HG03103 (cell line): ENCODE data around the gene SLC25A19.
"Not testable (repeated sequence)": the region's sequence is repeated elsewhere in the genome, so short reads cannot be mapped to it uniquely, and the experiment has no call there.

Source experiments
- ATAC-seq: cut with Tn5 transposase; IDR thresholded peaks from one replicate; pipeline ENCODE4 v1.9.1; 2021; ENCODE audit warnings: low read depth; ENCODE audit not compliant: unreplicated experiment

The SLC25A19 gene

DNA sequence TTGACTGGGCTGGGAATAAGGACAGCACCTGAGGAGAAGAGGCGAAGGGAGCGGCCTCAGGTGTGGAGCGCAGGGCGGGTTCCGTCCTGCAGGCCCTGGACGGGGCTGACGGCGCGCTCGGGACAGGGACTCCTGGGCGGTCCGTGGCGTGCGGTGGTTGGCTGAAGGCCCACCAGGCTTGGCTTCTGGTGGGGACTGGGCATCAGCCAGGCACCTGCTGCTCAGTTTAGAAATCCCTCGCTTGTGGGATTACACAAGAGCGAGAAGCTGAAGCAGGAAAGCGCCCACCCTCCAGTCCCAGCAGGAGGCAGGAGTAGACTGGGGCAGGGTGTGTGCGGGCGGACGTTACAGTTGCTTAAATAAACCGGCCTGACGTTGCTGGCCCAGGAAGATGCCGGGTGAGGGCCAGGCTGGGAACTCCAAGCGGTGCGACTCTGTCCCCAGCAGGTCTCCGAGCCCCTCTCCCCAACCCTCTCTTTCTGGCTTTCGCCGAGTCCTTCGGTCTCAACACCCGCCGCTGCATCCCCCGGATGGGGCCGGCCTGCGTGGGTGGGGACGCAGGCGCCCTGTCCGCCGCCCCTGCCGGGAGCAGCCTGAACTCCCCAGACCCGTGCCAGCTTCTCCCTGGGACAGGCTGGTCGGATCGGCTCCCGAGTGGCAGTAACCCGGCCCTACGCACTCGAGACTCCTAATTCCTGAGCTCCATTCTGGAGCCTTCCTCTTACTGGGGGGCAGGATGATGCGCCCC, 18.8 kb downstream of the SLC25A19 start:
- peak; percentile 18 for ATAC-seq

- ATAC-seq, result no peak
Observed at GRCh38 chr17:75269844-75270217, 19.4 kb downstream of the SLC25A19 start.

- no peak for ATAC-seq
Observed at GRCh38 chr17:75267411-75268232, 21.6 kb downstream of the SLC25A19 start.

- ATAC-seq, result no peak
Observed at GRCh38 chr17:75267153-75267410, 22.2 kb downstream of the SLC25A19 start.

DNA sequence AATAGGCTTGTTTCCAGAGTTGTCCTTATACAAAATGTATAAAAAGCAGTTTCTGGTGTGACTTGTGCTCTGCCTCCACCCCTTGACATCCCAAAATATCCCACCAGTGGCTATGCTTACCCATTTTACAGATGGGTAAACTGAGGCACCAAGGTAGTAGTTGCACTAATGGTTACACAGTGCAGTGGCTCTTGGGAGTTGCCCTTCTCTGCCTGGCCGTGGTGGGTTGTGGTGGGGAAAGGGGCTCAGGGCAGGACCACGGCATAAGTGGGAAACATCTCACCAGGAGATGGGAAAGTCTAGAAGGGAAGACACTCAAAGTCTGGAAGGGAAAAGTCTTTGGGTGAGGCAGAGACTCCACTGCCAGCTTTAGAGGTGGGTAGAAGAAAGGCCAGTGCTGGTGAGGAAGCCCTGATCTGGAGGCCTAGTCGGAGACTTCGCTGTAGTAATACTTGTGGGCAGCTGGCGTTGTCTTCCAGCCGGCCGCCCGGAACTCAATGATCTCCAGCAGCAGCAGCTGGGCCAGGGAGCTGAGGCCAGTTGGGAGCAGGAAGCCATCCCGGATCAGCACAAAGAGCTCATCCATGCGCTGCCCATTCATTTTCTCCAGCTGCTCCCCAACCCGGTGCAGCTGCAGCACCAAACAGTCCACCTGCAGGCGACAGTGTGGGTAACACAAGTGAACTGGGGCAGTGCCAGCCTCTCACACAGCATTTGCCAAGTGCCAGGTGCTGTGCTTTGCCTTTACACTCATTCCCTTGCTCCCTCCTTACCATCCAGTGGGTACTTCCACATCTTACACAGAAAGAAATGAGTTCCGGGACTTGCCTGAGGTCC, 22.7 kb downstream of the SLC25A19 start:
- ATAC-seq, result no peak

DNA sequence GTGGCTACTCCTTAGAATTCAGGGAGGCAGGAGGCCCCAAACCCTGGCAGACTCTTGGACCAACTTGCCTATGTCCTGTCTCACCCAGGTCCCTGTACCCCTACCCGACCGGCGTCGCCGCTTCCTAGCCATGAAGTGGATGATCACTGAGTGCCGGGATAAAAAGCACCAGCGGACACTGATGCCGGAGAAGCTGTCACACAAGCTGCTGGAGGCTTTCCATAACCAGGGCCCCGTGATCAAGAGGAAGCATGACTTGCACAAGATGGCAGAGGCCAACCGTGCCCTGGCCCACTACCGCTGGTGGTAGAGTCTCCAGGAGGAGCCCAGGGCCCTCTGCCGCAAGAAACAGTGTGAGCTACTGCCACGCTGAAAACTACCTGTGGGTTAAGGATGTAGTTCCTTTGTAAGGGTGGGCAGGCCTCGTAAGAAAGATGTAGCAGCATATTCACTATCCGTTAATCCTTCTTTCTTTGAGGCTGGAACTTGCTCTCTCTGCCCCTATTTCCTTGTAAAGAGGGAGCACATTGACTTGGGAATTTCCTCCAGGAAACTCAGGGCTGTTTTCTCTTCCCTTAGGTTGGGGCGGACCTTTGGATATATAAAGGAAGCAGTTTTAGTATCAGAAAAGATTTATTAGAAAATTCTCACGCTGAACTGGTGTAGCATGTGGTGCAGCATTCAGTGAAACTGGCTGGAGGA, 23.5 kb downstream of the SLC25A19 start:
- no peak for ATAC-seq

DNA sequence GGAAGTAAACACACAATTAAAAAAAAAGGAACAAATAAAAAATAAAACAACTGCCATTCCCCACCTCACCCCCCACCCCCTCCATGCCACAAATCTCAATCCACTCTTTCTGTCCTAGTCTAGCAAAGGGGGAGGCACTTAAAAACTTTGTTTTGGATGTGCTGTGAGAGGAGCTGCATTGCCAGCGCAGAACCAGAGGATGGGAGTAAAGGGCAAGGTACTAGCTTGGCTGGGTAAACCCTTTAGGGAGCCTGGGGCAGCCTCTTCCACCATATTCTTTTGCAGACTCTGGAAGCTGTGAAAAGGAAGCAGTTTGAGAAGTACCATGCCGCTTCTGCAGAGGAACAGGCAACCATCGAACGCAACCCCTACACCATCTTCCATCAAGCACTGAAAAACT, 26.2 kb downstream of the SLC25A19 start:
- ATAC-seq, result no peak

DNA sequence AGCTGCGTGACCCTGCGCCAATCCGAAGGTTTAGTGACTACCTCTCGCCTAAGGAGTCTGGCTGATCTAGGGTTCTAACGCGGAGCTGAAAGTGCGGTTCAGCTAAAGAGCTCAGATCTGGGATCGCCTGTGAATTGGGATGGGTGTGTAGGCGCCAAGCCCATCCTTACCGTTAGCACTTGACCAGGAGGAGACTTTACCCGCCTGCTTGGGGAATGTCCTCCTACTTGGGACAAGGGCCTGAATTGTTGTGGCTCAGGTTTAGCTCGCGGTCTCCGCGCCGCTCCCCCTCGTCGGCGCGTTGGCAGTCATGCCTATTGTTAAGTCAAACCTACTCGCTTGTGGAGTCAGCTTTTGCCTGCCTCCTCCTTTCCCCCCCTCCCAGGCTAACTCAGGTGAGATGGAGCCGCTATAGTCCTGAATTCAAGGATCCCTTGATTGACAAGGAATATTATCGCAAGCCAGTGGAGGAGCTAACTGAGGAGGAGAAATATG, 27.1 kb downstream of the SLC25A19 start:
- no peak for ATAC-seq

- ATAC-seq, result peak; percentile 86
Observed at GRCh38 chr17:75261336-75262111, 27.7 kb downstream of the SLC25A19 start, which contains the start of the genes GGA3 and MRPS7. TSS of gene GGA3 (minus strand) at chr17:75261606. CDS start at chr17:75261587, 19 bp downstream. TSS of gene MRPS7 (plus strand) at chr17:75261879. CDS start at chr17:75261901, 22 bp downstream.

GRCh38 chr17:75260641-75261335, 28.4 kb downstream of the SLC25A19 start:
- ATAC-seq, result peak; percentile 10

DNA sequence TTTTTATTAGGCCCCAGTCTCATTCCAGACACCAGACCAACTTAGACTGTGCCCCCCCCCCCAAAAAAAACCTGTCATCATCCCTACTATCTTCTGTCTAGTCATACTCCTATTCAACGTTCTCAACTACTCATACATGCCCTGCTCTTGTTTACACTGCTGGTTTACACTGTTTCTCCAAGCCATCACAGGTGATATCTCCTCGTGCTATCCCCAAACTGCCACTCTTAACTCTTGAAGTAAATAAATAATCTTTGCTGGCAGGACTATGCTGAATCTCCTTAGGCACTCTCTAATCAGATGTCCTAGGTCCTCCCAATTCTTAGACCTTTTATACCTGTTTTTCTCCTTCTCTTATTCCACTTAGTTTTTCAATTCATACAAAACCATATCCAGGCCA, 32.0 kb downstream of the SLC25A19 start:
- not testable (repeated sequence) for ATAC-seq

DNA sequence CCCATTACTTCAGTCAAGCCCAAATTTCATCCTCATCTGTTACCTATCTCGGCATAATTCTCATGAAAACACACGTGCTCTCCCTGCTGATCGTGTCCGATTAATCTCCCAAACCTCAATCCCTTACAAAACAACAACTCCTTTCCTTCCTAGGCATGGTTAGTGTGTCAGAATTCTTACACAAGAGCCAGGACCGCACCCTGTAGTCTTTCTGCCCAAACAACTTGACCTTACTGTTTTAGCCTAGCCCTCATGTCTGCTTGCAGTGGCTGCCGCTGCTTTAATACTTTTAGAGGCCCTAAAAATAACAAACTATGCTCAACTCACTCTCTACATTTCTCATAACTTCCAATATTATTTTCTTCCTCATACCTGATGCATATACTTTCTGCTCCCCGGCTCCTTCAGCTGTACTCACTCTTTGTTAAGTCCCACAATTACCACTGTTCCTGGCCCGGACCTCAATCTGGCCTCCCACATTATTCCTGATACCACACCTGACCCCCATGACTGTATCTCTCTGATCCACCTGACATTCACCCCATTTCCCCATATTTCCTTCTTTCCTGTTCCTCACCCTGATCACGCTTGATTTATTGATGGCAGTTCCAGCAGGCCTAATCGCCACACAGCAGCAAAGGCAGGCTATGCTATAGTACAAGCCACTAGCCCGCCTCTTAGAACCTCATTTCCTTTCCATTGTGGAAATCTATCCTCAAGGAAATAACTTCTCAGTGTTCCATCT, 33.1 kb downstream of the SLC25A19 start:
- not testable (repeated sequence) for ATAC-seq

DNA sequence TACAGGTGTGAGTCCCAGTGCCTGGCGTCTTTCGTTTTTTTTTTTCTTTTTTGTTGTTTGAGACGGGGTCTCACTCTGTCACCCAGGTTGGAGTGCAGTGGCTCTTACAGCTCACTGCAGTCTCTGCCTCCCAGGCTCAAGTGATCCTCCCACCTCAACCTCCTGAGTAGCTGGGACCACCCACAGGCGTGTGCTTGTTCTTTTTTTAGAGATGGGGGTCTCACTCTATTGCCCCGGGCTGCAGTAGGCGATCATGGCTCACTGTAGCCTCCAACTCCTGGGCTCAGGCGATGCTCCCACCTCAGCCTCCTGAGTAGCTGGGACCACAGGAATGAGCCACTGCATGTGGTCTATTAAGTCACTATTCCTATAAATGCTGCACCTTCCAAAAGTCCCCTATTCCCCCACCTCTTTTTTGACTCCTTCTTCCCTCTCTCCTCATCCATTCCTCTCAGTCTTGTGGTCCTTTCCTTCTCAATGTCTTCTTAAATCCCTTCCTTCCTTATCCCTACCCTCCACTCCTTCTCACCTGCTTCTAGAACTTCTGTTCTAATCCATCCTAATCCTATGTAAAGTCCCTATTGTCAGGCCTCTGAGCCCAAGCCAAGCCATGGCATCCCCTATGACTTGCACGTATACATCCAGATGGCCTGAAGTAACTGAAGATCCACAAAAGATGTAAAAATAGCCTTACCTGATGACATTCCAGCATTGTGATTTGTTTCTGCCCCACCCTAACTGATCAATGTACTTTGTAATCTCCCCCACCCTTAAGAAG, 37.0 kb downstream of the SLC25A19 start:
- no peak for ATAC-seq

- no peak for ATAC-seq
Observed at GRCh38 chr17:75250009-75250471, 39.2 kb downstream of the SLC25A19 start.

GRCh38 chr17:75249564-75249963, 39.7 kb downstream of the SLC25A19 start:
- ATAC-seq, result no peak

GRCh38 chr17:75246404-75246803, 42.8 kb downstream of the SLC25A19 start:
- no peak for ATAC-seq

DNA sequence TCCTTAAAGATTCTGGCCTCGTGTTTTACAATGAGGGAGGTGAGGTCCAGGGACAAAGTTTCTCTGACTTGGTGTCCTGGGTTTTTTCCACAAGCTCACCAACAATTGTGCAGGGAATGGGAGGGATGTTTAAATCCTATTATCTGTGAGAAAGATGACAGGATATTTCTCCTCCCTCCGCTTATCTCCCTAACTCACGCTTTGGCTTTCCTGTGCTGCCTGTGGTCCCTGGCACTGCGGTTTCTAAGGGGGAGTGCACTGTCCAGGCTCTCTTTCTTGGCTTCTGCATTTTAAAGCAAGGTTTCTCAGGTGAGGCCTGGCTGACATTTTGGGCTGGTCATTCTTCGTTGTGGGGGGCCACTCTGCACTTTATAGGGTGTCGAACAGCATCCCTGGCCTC, 44.2 kb downstream of the SLC25A19 start:
- no peak for ATAC-seq
